Vagina (tissue), 2 donors: ENCODE data around the gene AGTPBP1.

Source experiments
- CTCF ChIP-seq, 3 experiments: fragments of 450-650 bp in 2 of 3; fragments of 200-600 bp in 1 of 3; sonication (generic) in 1 of 3; IDR thresholded peaks; one replicate each; pipeline ENCODE4 v1.5.1; 2017 to 2019; ENCODE audit warnings: antibody characterized with exemption in 3 of 3, mild to moderate bottlenecking in 2 of 3, moderate library complexity in 2 of 3
- POLR2A ChIP-seq, 2 donors: fragments of 450-650 bp; IDR thresholded peaks; one replicate each; pipeline ENCODE4 v1.6.1; 2017; ENCODE audit warnings: antibody characterized with exemption in 2 of 2, mild to moderate bottlenecking in 2 of 2, moderate library complexity in 2 of 2

GRCh38 chr9:85586684-85587083, 155.1 kb downstream of the AGTPBP1 start:
- TF ChIP-seq CTCF (IDR thresholded peaks at IDR 0.05), result no peak
- TF ChIP-seq POLR2A (IDR thresholded peaks at IDR 0.05), result no peak
